WTC11 (cell line): ENCODE measurements around the gene NR2F2. TPM values are rescaled to one million over a fixed set of nuclear protein-coding genes. Genes with fewer than 3 reads are reported as not detected.
A peak's percentile ranks its signal among the peaks of the same experiment; 100 is the strongest.

Experiments used
- ATAC-seq: fragments of 200-7000 bp; cut with Tn5 transposase; 2 replicates; pipeline ENCODE4 v1.10.0; 2021; ENCODE audit warnings: mild to moderate bottlenecking, moderate library complexity
- CTCF ChIA-PET: fragments of 300-600 bp; sonication (Branson Sonifier 250); formaldehyde crosslinking; loops from one replicate; lab custom pipeline; 2021; ENCODE audit warnings: antibody characterized with exemption; lab: Charles Lee
- POLR2A ChIA-PET: fragments of 350-600 bp; sonication (Branson Sonifier 250); formaldehyde crosslinking; loops from one replicate; lab custom pipeline; 2021; ENCODE audit warnings: antibody characterized with exemption; lab: Charles Lee
- DNase-seq: peaks from one replicate; pipeline ENCODE4 v3.0.0; 2021; ENCODE audit warnings: low spot score
- H3K27ac Mint-ChIP-seq: 2 replicates; pipeline ENCODE4 v1.8.0; 2021; ENCODE audit warnings: mixed read lengths
- H3K27me3 Mint-ChIP-seq: 2 replicates; pipeline ENCODE4 v1.8.0; 2021; ENCODE audit warnings: low read depth, mild to moderate bottlenecking, moderate library complexity, mixed read lengths
- H3K36me3 Mint-ChIP-seq: 2 replicates; pipeline ENCODE4 v1.8.0; 2021; ENCODE audit warnings: mixed read lengths
- H3K4me1 Mint-ChIP-seq: 2 replicates; pipeline ENCODE4 v1.8.0; 2022; ENCODE audit warnings: mixed read lengths
- H3K4me3 Mint-ChIP-seq: 2 replicates; pipeline ENCODE4 v1.8.0; 2021; ENCODE audit warnings: mild to moderate bottlenecking, moderate library complexity, mixed read lengths
- H3K9me3 Mint-ChIP-seq: 2 replicates; pipeline ENCODE4 v1.8.0; 2021; ENCODE audit warnings: mixed read lengths
- CREM ChIP-seq: sonication (generic); formaldehyde crosslinking; IDR thresholded peaks from 2 replicates; pipeline ENCODE4 v1.8.1; 2022; ENCODE audit warnings: mild to moderate bottlenecking, missing genetic modification reagents, moderate library complexity
- ELF4 ChIP-seq: sonication (generic); formaldehyde crosslinking; IDR thresholded peaks from 2 replicates; pipeline ENCODE4 v1.8.1; 2022; ENCODE audit warnings: low read depth, mild to moderate bottlenecking, moderate library complexity, missing genetic modification reagents
- ETV6 ChIP-seq: sonication (generic); formaldehyde crosslinking; IDR thresholded peaks from 2 replicates; pipeline ENCODE4 v1.8.1; 2022; ENCODE audit warnings: mild to moderate bottlenecking, missing genetic modification reagents
- FOXK1 ChIP-seq: sonication (generic); formaldehyde crosslinking; IDR thresholded peaks from 2 replicates; pipeline ENCODE4 v1.8.0; 2022; ENCODE audit warnings: mild to moderate bottlenecking, moderate library complexity, missing genetic modification reagents
- FOXP1 ChIP-seq: sonication (generic); formaldehyde crosslinking; IDR thresholded peaks from 2 replicates; pipeline ENCODE4 v1.8.0; 2022; ENCODE audit warnings: missing genetic modification reagents, mild to moderate bottlenecking, moderate library complexity, borderline replicate concordance
- GABPB1 ChIP-seq: sonication (generic); formaldehyde crosslinking; IDR thresholded peaks from 2 replicates; pipeline ENCODE4 v1.8.1; 2023; ENCODE audit warnings: mild to moderate bottlenecking, missing genetic modification reagents
- GTF2I ChIP-seq: fragments of 250-450 bp; sonication (Bioruptor Pico); conservative IDR thresholded peaks from 2 replicates; pipeline ENCODE4 v1.4.0; 2021; ENCODE audit warnings: mild to moderate bottlenecking
- HMGA2 ChIP-seq: fragments of 250-450 bp; sonication (Bioruptor Pico); IDR thresholded peaks from 2 replicates; pipeline ENCODE4 v1.4.0; 2021; ENCODE audit warnings: mild to moderate bottlenecking, moderate library complexity
- IRF2 ChIP-seq: sonication (generic); formaldehyde crosslinking; IDR thresholded peaks from 2 replicates; pipeline ENCODE4 v1.8.0; 2022; ENCODE audit warnings: low read depth, missing genetic modification reagents, borderline replicate concordance
- JAZF1 ChIP-seq: fragments of 250-450 bp; sonication (Bioruptor Pico); IDR thresholded peaks from 2 replicates; pipeline ENCODE4 v1.9.0; 2021; ENCODE audit warnings: moderate library complexity, mild to moderate bottlenecking, inconsistent platforms
- NFE2L1 ChIP-seq: sonication (generic); formaldehyde crosslinking; IDR thresholded peaks from 2 replicates; pipeline ENCODE4 v1.8.1; 2023; ENCODE audit warnings: missing genetic modification reagents
- NR1H2 ChIP-seq: sonication (generic); formaldehyde crosslinking; IDR thresholded peaks from 2 replicates; pipeline ENCODE4 v1.9.0; 2021; ENCODE audit warnings: mild to moderate bottlenecking, moderate library complexity, missing genetic modification reagents
- RELA ChIP-seq: sonication (generic); formaldehyde crosslinking; IDR thresholded peaks from 2 replicates; pipeline ENCODE4 v1.8.1; 2022; ENCODE audit warnings: missing genetic modification reagents, mild to moderate bottlenecking, borderline replicate concordance
- SMAD3 ChIP-seq: sonication (generic); formaldehyde crosslinking; IDR thresholded peaks from 2 replicates; pipeline ENCODE4 v1.8.0; 2022; ENCODE audit warnings: missing genetic modification reagents, mild to moderate bottlenecking, borderline replicate concordance
- TEAD1 ChIP-seq: sonication (generic); formaldehyde crosslinking; IDR thresholded peaks from 2 replicates; pipeline ENCODE4 v1.8.0; 2022; ENCODE audit warnings: mild to moderate bottlenecking, missing genetic modification reagents
- TEAD4 ChIP-seq: sonication (generic); formaldehyde crosslinking; IDR thresholded peaks from 2 replicates; pipeline ENCODE4 v1.8.0; 2022; ENCODE audit warnings: mild to moderate bottlenecking, missing genetic modification reagents
- TP53 ChIP-seq: sonication (generic); formaldehyde crosslinking; IDR thresholded peaks from 2 replicates; pipeline ENCODE4 v1.8.1; 2023; ENCODE audit warnings: mild to moderate bottlenecking, missing genetic modification reagents
- ZNF121 ChIP-seq: sonication (generic); formaldehyde crosslinking; IDR thresholded peaks from 2 replicates; pipeline ENCODE4 v1.8.0; 2023; ENCODE audit warnings: missing genetic modification reagents
- ZNF138 ChIP-seq: sonication (generic); formaldehyde crosslinking; conservative IDR thresholded peaks from 2 replicates; pipeline ENCODE4 v1.8.1; 2022; ENCODE audit warnings: mild to moderate bottlenecking, moderate library complexity, missing genetic modification reagents
- total RNA-seq: library from RNA; stranded (reverse); gene quantifications from 3 replicates; pipeline ENCODE4 v1.2.3, GENCODE V29; 2021
- TF ChIP-seq, protein P1 (sequence below): sonication (generic); formaldehyde crosslinking; conservative IDR thresholded peaks from 2 replicates; pipeline ENCODE4 v1.8.1; 2023; ENCODE audit warnings: mild to moderate bottlenecking, low read depth, missing genetic modification reagents, moderate library complexity
- TF ChIP-seq, protein P2 (sequence below): sonication (generic); formaldehyde crosslinking; IDR thresholded peaks from 2 replicates; pipeline ENCODE4 v1.8.1; 2023; ENCODE audit warnings: mild to moderate bottlenecking, moderate library complexity, missing genetic modification reagents
- TF ChIP-seq, protein P3 (sequence below): sonication (generic); formaldehyde crosslinking; IDR thresholded peaks from 2 replicates; pipeline ENCODE4 v1.8.0; 2023; ENCODE audit warnings: missing genetic modification reagents, mild to moderate bottlenecking, borderline replicate concordance
- TF ChIP-seq, protein P4 (sequence below): sonication (generic); formaldehyde crosslinking; IDR thresholded peaks from 2 replicates; pipeline ENCODE4 v1.8.0; 2022; ENCODE audit warnings: mild to moderate bottlenecking, missing genetic modification reagents

The NR2F2 gene
- total RNA-seq, 1 experiment from 2014 or later: 0.57 TPM

DNA sequence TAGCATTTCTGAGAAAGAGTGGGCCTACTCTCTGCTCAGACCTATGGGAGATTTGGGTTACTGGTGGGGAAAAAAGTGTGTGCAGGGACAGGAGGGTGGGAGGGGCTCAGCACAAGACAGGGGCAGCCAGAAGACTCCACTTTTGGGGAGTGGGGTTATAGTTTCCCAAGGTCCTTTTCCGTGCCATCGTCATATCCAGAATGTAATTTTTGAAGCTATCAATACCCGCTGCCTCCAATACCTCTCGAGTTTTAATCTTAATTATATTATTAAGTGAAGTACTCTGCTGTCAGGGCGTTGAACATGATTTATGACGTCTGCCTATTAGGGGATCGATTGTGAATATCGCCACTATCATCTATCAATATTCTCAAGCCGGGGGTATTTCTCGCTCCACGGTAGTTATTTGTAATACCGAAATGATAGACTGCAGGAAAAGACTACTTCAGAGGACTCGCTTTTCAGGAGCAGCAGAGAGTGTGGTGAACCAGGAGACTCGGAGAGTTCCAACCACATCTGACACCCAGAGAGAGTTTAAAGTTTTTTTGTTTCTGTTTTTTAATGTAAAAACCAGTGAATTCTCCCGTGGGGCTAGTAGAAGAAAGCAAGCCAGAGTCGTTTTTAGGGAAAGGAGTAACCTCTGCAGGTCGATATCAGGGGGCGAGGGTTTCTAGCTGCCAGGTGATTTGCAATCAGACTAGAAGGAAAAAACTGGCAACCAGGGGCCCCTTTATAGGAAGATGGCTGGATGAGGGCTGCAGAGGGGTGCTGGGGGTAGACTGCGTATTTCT is 20.6 kb downstream of the NR2F2 start:
- no peak for ATAC-seq
- Mint-ChIP-seq H3K36me3 (no peaks in the 10 kb centered on the region), H3K27ac (no peak overlapping the region), H3K9me3 (no peaks in the 10 kb centered on the region), H3K4me1 (peaks cover 62% of the 10 kb centered on the region), H3K4me3 (peak overlapping the region; percentile 56), H3K27me3 (no peaks in the 10 kb centered on the region; the same call in 1 of the 2 replicates)
- CTCF ChIA-PET: no interaction called here
- POLR2A ChIA-PET: no interaction called here
- TF ChIP-seq, protein P1, sequence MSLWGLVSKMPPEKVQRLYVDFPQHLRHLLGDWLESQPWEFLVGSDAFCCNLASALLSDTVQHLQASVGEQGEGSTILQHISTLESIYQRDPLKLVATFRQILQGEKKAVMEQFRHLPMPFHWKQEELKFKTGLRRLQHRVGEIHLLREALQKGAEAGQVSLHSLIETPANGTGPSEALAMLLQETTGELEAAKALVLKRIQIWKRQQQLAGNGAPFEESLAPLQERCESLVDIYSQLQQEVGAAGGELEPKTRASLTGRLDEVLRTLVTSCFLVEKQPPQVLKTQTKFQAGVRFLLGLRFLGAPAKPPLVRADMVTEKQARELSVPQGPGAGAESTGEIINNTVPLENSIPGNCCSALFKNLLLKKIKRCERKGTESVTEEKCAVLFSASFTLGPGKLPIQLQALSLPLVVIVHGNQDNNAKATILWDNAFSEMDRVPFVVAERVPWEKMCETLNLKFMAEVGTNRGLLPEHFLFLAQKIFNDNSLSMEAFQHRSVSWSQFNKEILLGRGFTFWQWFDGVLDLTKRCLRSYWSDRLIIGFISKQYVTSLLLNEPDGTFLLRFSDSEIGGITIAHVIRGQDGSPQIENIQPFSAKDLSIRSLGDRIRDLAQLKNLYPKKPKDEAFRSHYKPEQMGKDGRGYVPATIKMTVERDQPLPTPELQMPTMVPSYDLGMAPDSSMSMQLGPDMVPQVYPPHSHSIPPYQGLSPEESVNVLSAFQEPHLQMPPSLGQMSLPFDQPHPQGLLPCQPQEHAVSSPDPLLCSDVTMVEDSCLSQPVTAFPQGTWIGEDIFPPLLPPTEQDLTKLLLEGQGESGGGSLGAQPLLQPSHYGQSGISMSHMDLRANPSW: no peak
- TF ChIP-seq, protein P2, sequence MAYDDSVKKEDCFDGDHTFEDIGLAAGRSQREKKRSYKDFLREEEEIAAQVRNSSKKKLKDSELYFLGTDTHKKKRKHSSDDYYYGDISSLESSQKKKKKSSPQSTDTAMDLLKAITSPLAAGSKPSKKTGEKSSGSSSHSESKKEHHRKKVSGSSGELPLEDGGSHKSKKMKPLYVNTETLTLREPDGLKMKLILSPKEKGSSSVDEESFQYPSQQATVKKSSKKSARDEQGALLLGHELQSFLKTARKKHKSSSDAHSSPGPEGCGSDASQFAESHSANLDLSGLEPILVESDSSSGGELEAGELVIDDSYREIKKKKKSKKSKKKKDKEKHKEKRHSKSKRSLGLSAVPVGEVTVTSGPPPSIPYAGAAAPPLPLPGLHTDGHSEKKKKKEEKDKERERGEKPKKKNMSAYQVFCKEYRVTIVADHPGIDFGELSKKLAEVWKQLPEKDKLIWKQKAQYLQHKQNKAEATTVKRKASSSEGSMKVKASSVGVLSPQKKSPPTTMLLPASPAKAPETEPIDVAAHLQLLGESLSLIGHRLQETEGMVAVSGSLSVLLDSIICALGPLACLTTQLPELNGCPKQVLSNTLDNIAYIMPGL (CRISPR knock-in tag): no peak
- TF ChIP-seq CREM (CRISPR knock-in tag): no peak
- TF ChIP-seq TEAD1 (CRISPR knock-in tag): no peak
- no peak for TF ChIP-seq SMAD3 (CRISPR knock-in tag)
- TF ChIP-seq ELF4: no peak
- no peak for TF ChIP-seq NFE2L1 (CRISPR knock-in tag)
- no peak for TF ChIP-seq GABPB1 (CRISPR knock-in tag)
- no peak for TF ChIP-seq TP53 (CRISPR knock-in tag)
- no peak for TF ChIP-seq JAZF1 (CRISPR knock-in tag)
- TF ChIP-seq IRF2: no peak
- no peak for TF ChIP-seq ZNF138 (CRISPR knock-in tag)
- TF ChIP-seq NR1H2 (CRISPR knock-in tag): no peak
- no peak for TF ChIP-seq FOXK1 (CRISPR knock-in tag)
- DNase-seq: no peak

GRCh38 chr15:96351761-96352603 is 21.5 kb downstream of the NR2F2 start:
- ATAC-seq: peak; percentile 44
- peak; percentile 61 for DNase-seq
- ChIA-PET CTCF (interaction anchor here (2.7 to 6.0 kb wide), 2 partner anchors 9 to 24 kb away, joined by 17 to 52 read pairs; no protein-coding TSS in a partner anchor), POLR2A (no interaction called here)
- H3K9me3 Mint-ChIP-seq: no peaks in the 10 kb centered on the region
- peak overlapping the region; percentile 56 for H3K4me3 Mint-ChIP-seq
- no peak overlapping the region for H3K27ac Mint-ChIP-seq
- peaks cover 60% of the 10 kb centered on the region for H3K4me1 Mint-ChIP-seq
- H3K27me3 Mint-ChIP-seq: no peaks in the 10 kb centered on the region; the same call in 1 of the 2 replicates
- H3K36me3 Mint-ChIP-seq: no peaks in the 10 kb centered on the region
- no peak for TF ChIP-seq JAZF1 (CRISPR knock-in tag)
- no peak for TF ChIP-seq ZNF121
- TF ChIP-seq HMGA2 (CRISPR knock-in tag): no peak
- TF ChIP-seq, protein P3, sequence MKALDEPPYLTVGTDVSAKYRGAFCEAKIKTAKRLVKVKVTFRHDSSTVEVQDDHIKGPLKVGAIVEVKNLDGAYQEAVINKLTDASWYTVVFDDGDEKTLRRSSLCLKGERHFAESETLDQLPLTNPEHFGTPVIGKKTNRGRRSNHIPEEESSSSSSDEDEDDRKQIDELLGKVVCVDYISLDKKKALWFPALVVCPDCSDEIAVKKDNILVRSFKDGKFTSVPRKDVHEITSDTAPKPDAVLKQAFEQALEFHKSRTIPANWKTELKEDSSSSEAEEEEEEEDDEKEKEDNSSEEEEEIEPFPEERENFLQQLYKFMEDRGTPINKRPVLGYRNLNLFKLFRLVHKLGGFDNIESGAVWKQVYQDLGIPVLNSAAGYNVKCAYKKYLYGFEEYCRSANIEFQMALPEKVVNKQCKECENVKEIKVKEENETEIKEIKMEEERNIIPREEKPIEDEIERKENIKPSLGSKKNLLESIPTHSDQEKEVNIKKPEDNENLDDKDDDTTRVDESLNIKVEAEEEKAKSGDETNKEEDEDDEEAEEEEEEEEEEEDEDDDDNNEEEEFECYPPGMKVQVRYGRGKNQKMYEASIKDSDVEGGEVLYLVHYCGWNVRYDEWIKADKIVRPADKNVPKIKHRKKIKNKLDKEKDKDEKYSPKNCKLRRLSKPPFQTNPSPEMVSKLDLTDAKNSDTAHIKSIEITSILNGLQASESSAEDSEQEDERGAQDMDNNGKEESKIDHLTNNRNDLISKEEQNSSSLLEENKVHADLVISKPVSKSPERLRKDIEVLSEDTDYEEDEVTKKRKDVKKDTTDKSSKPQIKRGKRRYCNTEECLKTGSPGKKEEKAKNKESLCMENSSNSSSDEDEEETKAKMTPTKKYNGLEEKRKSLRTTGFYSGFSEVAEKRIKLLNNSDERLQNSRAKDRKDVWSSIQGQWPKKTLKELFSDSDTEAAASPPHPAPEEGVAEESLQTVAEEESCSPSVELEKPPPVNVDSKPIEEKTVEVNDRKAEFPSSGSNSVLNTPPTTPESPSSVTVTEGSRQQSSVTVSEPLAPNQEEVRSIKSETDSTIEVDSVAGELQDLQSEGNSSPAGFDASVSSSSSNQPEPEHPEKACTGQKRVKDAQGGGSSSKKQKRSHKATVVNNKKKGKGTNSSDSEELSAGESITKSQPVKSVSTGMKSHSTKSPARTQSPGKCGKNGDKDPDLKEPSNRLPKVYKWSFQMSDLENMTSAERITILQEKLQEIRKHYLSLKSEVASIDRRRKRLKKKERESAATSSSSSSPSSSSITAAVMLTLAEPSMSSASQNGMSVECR (CRISPR knock-in tag): no peak
- TF ChIP-seq TEAD4 (CRISPR knock-in tag): no peak
- TF ChIP-seq FOXP1 (CRISPR knock-in tag): no peak
- TF ChIP-seq, protein P4, sequence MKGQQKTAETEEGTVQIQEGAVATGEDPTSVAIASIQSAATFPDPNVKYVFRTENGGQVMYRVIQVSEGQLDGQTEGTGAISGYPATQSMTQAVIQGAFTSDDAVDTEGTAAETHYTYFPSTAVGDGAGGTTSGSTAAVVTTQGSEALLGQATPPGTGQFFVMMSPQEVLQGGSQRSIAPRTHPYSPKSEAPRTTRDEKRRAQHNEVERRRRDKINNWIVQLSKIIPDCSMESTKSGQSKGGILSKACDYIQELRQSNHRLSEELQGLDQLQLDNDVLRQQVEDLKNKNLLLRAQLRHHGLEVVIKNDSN (CRISPR knock-in tag): no peak
- no peak for TF ChIP-seq GTF2I
- no peak for TF ChIP-seq ETV6 (CRISPR knock-in tag)
- no peak for TF ChIP-seq SMAD3 (CRISPR knock-in tag)
- TF ChIP-seq RELA: no peak
